Spleen (tissue), 7 donors: ENCODE results near the gene TUBA8.

Source experiments
- CTCF ChIP-seq, 11 experiments: fragments of 200-600 bp in 7 of 11; fragments of 450-650 bp in 4 of 11; sonication (generic) in 4 of 11; IDR thresholded peaks in 8 of 11; conservative IDR thresholded peaks in 3 of 11; 1 replicate in 7 of 11; 2 replicates in 4 of 11; pipeline versions ENCODE4 v1.4.0 to v1.8.0; 2016 to 2021; ENCODE audit warnings: antibody characterized with exemption in 11 of 11, inconsistent platforms in 4 of 11, mild to moderate bottlenecking in 1 of 11
- POLR2A ChIP-seq, 3 donors: fragments of 450-650 bp; IDR thresholded peaks; one replicate each; pipeline ENCODE4 v1.5.1; 2017; ENCODE audit warnings: antibody characterized with exemption in 3 of 3, mild to moderate bottlenecking in 1 of 3
- donor health status: DM: no; HTN: no; CAD: no; lungs with moderate emphysema.
- donor health status: DM: no; HTN: no; CAD: no.
- donor health status: DM: no; HTN: no; CAD: no.

- TF ChIP-seq CTCF (IDR thresholded peaks at IDR 0.05 in 8 of 11, conservative IDR thresholded peaks at IDR 0.05 in 3 of 11) = no peak
- no peak for TF ChIP-seq POLR2A (IDR thresholded peaks at IDR 0.05)
These were observed 42.1 kb upstream of the TUBA8 start for GRCh38 chr22:18068381-18068988.
